Measurements from ENCODE around the gene MMP25.
"Not testable (repeated sequence)": the region's sequence is repeated elsewhere in the genome, so short reads cannot be mapped to it uniquely, and the experiment has no call there.

MMP25 gene

GRCh38 chr16:3056336-3057180 lies 10.2 kb downstream of the MMP25 start:
- DNase-seq: no peak

GRCh38 chr16:3057181-3058138 lies 11.1 kb downstream of the MMP25 start:
- DNase-seq: no peak

GRCh38 chr16:3058139-3059030 lies 12.0 kb downstream of the MMP25 start:
- peak; percentile 70 for DNase-seq

GRCh38 chr16:3059041-3059722 lies 12.8 kb downstream of the MMP25 start:
- peak; percentile 92 for DNase-seq

- DNase-seq: no peak
Observed at GRCh38 chr16:3059723-3060242, 13.4 kb downstream of the MMP25 start.

GRCh38 chr16:3060339-3061127 lies 14.2 kb downstream of the MMP25 start:
- no peak for DNase-seq

- no peak for DNase-seq
Observed at GRCh38 chr16:3062553-3062952, 16.2 kb downstream of the MMP25 start.

- DNase-seq: no peak
Observed at GRCh38 chr16:3063625-3064386, 17.4 kb downstream of the MMP25 start.

- DNase-seq: no peak
Observed at GRCh38 chr16:3065069-3065741, 18.8 kb downstream of the MMP25 start, which contains the start of gene IL32. Gene IL32 (plus strand): TSS chr16:3065640. CDS start chr16:3065812, 172 bp downstream.

GRCh38 chr16:3065742-3066439 lies 19.5 kb downstream of the MMP25 start:
- no peak for DNase-seq

- no peak for DNase-seq
Observed at GRCh38 chr16:3066440-3066748, 20.0 kb downstream of the MMP25 start.

- DNase-seq: no peak
Observed at GRCh38 chr16:3068487-3068886, 22.1 kb downstream of the MMP25 start.

GRCh38 chr16:3069146-3069545 lies 22.8 kb downstream of the MMP25 start:
- DNase-seq: not testable (repeated sequence)

GRCh38 chr16:3070608-3071111 lies 24.3 kb downstream of the MMP25 start:
- no peak for DNase-seq

GRCh38 chr16:3071655-3072054 lies 25.3 kb downstream of the MMP25 start:
- no peak for DNase-seq

- DNase-seq: not testable (repeated sequence)
Observed at GRCh38 chr16:3072148-3072547, 25.8 kb downstream of the MMP25 start.

GRCh38 chr16:3072576-3073263 lies 26.4 kb downstream of the MMP25 start:
- peak; percentile 41 for DNase-seq

- DNase-seq: no peak
Observed at GRCh38 chr16:3073448-3073847, 27.1 kb downstream of the MMP25 start.

All from hematopoietic multipotent progenitor cell treated with erythropoietin and hydrocortisone succinate and interleukin-3 and kit ligand, for 4 days (in vitro differentiated cells).